Activated CD8-positive, alpha-beta memory T cell treated with anti-CD3 and anti-CD28 coated beads, Interleukin-2, amount 50 U/mL, for 4 hours (primary cell): ENCODE results near the gene P2RX5.
"Not testable (repeated sequence)": the region's sequence is repeated elsewhere in the genome, so short reads cannot be mapped to it uniquely, and the experiment has no call there.

Experiments
- DNase-seq: peaks from one replicate; pipeline ENCODE4 v3.0.0-alpha.2; 2020

The P2RX5 gene

DNA sequence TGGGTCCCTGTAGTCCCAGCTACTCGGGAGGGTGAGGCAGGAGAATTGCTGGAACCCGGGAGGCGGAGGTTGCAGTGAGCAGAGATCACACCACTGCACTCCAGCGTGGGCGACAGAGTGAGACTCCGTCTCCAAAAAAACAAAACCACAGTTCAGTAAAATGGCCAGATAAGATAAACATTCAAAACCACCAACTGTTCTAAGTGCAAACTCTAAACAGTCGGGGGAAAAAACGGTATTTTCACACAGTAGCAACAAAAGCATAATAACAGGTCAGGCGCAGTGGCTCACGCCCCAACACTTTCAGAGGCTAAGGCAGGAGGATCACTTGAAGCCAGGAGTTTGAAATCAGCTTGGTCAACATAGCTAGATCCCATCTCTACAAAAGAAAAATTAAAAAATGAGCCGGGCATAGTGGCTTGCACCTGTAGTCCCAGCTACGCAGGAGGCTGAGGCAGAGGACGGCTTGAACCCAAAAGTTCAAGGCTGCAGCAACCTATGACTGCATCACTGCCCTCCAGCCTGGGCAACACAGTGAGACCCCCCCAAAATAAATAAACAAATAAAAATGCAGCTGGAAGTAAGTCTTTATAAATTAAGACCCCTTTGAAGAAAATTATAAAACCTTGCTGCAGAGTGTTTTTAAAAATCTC is 17.0 kb upstream of the P2RX5 start:
- no peak for DNase-seq

GRCh38 chr17:3710951-3711383 is 15.0 kb upstream of the P2RX5 start:
- DNase-seq: peak; percentile 51

DNA sequence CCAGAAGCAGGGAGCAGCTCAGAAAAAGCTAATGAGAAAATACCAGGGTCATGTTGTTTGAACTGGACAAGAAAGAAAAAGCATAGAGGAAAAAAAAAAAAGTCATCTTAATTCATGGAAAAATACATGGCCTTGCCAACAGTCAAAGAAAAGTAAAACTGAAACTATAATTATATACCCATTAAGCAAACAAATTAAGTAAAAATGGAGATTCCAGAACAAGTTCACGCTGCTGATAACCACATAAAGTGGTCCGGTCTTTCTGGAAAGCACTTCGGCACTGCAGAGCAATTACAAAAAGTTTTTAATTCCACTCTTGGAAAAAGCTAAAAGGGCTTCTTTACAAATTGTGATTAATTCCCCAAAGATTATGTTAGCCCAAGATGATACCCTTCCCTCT is 12.4 kb upstream of the P2RX5 start:
- no peak for DNase-seq

DNA sequence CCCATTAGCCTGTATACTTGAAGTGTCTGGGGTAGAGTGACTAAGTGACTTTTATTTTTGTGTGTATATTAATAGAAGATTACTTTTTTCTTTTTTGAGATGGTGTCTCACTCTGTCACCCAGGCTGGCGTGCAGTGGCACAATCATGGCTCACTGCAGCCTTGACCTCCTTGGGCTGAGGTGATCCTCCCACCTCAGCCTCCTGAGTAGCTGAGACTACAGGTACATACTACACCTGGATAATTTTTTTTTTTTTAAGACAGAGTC is 9.7 kb upstream of the P2RX5 start:
- not testable (repeated sequence) for DNase-seq

DNA sequence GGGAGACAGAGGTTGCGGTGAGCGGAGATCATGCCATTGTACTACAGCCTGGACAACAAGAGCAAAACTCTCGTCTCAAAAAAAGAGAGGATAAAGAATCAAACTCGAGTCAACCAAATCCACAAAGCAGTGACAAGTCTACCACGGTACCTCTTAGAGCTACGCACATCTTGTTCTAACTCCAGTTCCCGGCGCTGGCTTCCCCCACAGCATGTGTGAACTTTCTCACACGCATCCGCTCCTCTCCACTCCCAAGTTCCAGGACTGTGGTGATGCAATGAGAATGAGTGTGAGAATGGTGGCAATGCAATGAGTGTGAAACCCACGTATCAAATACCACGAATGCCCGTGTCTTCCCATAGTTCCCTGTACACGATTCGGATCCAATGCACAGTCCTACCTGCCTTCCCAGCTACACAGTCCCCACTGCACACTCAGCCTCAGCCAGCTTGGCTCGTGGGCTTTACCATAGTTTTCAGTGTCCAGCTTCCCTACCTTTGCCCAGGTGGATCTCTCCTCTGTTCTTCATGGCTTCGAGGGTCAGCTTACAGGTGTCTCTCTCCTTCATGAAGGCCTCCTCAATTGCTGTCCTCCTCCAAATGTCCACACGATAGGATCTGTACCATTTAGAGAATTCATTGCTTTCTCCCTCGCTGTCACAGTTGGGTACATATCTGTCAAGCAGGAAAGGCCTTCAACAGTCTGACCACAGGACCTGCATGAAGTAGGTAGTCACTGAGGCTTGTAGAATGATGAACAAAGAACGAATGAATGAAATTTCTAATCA is 9.2 kb upstream of the P2RX5 start:
- DNase-seq: no peak

DNA sequence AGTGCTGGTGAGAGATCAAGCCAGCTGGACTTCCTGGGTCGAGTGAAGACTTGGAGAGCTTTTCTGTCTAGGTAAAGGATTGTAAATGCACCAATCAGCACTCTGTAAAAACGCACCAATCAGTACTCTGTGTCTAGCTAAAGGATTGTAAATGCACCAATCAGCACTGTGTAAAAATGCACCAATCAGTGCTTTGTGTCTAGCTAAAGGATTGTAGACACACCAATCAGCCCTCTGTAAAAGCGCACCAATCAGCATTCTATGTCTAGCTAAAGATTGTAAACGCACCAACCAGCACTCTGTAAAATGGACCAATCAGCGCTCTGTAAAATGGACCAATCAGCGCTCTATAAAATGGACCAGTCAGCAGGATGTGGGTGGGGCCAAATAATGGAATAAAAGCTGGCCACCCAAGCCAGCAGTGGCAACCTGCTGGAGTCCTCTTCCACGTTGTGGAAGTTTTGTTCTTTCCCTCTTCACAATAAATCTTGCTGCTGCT is 6.1 kb upstream of the P2RX5 start:
- DNase-seq: not testable (repeated sequence)

- DNase-seq: no peak
Observed at GRCh38 chr17:3699951-3700350, 4.0 kb upstream of the P2RX5 start.

DNA sequence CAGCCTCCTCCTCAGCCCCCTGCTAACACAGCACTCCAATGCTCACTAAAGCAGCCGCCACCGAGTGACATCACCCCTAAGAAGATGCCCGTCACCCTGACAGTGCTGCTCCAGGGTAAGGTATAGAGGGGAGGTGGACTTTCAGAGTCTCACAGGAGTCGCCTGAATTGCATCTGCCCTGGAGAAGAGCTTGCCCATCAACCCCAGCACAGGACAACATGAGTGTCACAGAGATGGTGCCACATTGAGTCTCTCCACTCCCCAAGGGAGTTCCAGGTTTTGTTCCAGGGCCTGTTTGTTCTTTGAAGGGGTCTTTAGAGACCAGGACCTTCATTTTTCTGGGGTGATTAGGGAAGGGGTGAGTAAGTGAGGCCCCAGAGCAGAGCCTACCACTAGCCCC is 2.2 kb upstream of the P2RX5 start:
- no peak for DNase-seq

- DNase-seq: no peak
Observed at GRCh38 chr17:3697103-3697476, 1.1 kb upstream of the P2RX5 start.

- no peak for DNase-seq
Observed at GRCh38 chr17:3695129-3695722, 729 bp downstream of the P2RX5 start.

DNA sequence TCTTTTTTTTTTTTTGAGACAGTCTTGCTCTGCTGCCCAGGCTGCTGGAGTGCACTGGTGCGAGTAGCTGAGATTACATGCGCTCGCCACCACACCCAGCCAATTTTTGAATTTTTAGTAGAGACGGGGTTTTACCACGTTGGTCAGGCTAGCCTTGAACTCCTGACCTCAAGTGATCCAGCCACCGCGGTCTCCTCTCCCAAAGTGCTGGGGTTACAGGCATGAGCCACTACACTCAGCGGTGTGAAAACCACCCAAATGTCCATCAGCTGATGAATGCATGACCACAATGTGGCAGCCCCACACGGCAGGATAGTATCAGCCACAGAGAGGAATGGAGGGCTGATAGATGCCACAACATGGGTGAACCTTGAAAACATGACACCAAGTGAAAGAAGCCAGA is 2.1 kb downstream of the P2RX5 start:
- no peak for DNase-seq

- no peak for DNase-seq
Observed at GRCh38 chr17:3693141-3693540, 2.8 kb downstream of the P2RX5 start.

DNA sequence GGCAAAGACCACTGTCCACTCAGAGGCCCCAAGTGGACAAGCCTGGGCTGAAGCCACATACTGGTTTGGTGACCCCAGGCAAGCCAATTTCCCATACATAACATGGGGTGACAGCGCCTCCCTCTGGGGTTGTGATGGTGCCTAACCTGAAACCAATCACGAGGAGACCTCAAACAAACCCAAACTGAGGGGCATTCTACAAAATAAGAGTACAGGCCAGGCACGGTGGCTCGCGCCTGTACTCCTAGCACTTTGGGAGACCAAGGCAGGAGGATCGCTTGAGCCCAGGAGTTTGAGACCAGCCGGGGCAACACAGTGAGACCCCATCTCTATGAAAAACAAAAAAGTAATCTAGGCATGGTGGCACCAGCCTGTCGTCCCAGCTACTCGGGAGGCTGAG is 3.6 kb downstream of the P2RX5 start:
- no peak for DNase-seq

DNA sequence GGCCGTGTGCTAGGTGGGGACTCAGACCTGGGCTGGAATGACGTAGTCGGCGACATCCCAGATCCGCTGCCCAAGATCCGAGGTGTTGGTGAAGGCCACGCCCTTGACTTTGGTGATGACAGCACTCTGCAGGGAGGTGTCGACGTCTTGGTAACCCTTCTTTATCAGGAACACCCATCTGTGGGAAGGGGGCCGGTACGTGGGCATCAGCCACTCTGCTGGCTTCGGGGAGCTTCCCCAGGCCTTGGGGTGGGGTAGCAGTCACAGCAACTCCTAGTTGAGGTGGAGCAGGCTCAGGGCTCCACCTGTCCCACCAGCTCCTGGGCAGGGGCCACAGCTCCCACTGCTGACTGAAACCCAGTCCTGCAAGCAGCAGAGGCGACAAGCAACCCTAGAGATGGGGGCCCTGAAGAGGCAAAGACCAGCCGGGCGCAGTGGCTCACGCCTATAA is 4.3 kb downstream of the P2RX5 start:
- no peak for DNase-seq

GRCh38 chr17:3690094-3690715 is 5.8 kb downstream of the P2RX5 start:
- DNase-seq: no peak

GRCh38 chr17:3689262-3690093 is 6.5 kb downstream of the P2RX5 start:
- no peak for DNase-seq

DNA sequence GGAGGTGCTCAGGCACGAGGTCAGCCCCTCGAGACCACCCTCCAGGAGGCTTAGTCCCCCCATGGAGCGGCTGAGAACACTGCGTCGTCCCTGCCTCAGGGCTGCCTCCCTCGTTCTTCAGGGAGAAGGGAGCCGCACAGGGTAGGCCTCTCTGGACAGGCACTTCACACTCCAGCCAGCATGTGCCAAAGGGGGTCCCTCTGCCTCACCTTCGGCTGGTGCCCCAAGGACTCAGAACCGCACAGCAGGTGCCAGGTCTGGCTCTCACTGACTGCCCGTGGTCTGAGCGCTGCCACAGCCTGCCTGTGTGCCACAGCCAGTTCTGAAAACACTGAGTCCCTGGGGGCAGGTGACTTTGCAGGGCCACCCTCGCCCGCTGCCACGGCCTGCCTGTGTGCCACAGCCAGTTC is 7.1 kb downstream of the P2RX5 start:
- no peak for DNase-seq

DNA sequence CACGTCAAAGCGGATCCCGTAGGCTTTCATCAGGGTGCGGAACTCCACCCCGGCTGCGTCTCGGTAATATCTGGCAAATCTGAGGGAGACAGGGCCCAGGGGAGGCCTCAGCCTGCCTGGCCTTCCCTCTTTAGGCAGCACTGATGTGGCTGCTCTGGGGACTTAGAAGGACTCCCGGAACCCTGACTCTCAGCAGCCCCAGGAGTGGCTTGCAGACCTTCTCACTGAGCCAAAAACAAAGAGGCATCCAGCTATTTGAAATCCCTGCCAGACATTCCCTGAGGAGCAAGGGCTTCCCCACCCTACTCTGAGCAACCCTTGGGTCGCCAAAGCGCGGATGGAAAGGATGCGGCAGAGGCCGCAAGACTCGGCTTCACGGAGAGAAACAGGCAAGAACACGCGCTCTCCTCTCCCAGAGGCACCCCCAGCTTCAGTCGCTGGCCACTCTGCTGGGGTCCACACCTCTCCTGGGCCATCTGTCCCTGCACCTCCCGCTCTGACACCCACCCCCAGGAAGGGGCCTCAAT is 7.9 kb downstream of the P2RX5 start:
- no peak for DNase-seq

GRCh38 chr17:3685174-3685573 is 10.8 kb downstream of the P2RX5 start:
- DNase-seq: no peak

- peak; percentile 59 for DNase-seq
Observed at GRCh38 chr17:3683054-3683511, 12.9 kb downstream of the P2RX5 start.

DNA sequence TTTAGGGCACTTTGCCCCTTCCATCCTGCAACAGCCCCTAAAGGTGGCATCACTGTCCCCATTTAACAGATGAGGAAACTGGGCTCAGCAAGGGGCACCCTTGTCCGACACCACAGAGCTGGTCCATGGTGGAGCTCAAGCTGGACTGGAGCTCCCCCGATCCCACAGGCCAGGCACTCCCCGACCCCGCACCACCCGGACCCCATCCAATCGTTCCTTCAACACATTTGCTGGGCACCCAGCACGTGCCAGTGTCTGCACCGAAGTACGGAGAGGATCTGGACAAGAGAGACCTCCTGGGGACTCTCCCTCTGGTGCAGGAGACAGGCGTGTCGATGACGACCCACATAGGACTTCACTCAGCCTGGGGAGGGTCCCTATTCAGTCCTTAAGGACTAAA is 13.9 kb downstream of the P2RX5 start:
- DNase-seq: no peak

DNA sequence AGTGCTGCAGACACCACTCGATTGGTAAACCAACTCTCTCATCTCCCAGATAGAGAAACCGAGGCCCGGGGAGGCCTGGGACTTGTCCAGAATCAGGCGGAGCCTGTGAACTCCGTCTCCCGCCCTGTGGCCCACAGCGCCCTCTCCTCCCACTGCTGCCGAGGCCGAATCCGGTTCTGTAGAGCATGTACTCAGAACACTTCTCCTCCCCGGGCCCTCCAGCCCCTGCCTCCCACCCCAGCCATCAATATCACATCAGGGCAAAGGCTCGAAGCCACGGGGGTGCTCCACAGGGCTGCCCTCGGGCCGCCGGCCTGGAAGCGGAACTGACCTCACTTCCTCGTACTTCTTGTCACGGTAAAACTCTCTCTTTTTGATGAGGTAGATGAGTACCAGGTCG is 14.4 kb downstream of the P2RX5 start:
- DNase-seq: no peak

DNA sequence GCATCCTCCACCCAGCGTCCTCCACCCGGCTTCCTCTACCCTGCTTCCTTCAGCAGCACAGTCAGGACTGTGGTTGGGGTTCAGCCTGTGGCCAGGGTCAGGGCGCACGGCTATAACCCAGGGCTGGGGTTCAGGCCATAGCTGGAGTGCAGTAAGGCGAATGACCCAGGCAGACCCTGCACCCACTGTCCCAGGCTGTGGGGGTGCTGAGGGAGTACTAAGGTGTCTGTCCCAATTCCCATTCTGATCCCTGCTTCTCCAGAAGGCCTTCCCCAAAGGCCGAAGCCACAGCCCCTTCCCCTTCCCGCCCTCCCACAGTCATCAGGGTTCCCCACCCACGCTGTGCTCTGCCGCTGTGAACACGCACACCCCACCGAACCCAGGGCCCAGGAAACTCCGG is 14.9 kb downstream of the P2RX5 start:
- DNase-seq: no peak
